ENCODE measurements around the gene REC8. TPM values are rescaled to one million over a fixed set of nuclear protein-coding genes. Genes with fewer than 3 reads are reported as not detected.

The REC8 gene
- total and polyA plus RNA-seq, 10 of the 15 experiments (the other 5 are each of a cell fraction or from before 2014, with no cell fraction given) = 4.2 to 76.9 (median 29.1) TPM

DNA sequence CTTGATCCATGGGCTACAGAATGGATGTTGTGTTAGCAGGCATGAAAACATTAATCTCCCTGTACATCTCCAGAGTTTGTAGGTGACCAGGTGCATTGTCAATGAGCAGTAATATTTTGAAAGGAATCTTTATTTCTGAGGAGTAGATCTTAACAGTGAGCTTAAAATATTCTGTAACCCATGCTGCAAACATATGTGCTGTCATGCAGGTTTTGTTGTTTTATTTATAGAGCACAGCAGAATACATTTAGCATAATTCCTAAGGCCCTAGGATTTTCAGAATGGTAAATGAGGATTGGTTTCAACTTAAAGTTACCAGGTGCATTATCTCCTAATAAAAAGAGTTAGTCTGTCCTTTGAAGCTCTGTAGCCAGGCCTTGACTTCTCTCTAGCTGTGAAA is 44.9 kb upstream of the REC8 start (continued):
- TF ChIP-seq SKIL (IDR thresholded peaks at IDR 0.05; ENCODE audit: low read depth, poor library complexity, severe bottlenecking) (no peak), MYC (IDR thresholded peaks at IDR 0.05; ENCODE audit: insufficient read depth, insufficient read length, insufficient replicate concordance, low read length, severe bottlenecking) (no peak), NFIC (IDR thresholded peaks at IDR 0.05; ENCODE audit: low read depth, low read length) (no peak), JUNB (IDR thresholded peaks at IDR 0.05) (no peak), CREM (IDR thresholded peaks at IDR 0.05; ENCODE audit: low read depth) (no peak), BHLHE40 (IDR thresholded peaks at IDR 0.05; ENCODE audit: borderline replicate concordance in 1 of 2, low read depth in 2 of 2, low read length in 1 of 2) (no peak), ZNF687 (IDR thresholded peaks at IDR 0.05) (no peak), SP1 (IDR thresholded peaks at IDR 0.05; ENCODE audit: low read depth, low read length) (no peak), ATF3 (IDR thresholded peaks at IDR 0.05; ENCODE audit: borderline replicate concordance, extremely low read depth, low read depth, low read length) (no peak), NR2C2 (IDR thresholded peaks at IDR 0.05; ENCODE audit: borderline replicate concordance, control insufficient read depth, insufficient read length, low read depth) (no peak), YY1 (IDR thresholded peaks at IDR 0.05; ENCODE audit: low read depth, low read length) (no peak), EGR1 (IDR thresholded peaks at IDR 0.05; ENCODE audit: borderline replicate concordance in 1 of 2, low read depth in 2 of 2, low read length in 2 of 2) (no peak)
- TF ChIP-seq, protein P1, sequence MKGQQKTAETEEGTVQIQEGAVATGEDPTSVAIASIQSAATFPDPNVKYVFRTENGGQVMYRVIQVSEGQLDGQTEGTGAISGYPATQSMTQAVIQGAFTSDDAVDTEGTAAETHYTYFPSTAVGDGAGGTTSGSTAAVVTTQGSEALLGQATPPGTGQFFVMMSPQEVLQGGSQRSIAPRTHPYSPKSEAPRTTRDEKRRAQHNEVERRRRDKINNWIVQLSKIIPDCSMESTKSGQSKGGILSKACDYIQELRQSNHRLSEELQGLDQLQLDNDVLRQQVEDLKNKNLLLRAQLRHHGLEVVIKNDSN (IDR thresholded peaks at IDR 0.05; ENCODE audit: borderline replicate concordance, extremely low read length, insufficient read depth, low read depth, low read length) = no peak
